Mucosa of rectum (tissue), 2 donors: ENCODE data around the gene GLUL.
"Not testable (repeated sequence)": the region's sequence is repeated elsewhere in the genome, so short reads cannot be mapped to it uniquely, and the experiment has no call there.

Experiments
- H3K27ac ChIP-seq, 2 donors: one replicate each; pipeline ENCODE4 v1.7.0; 2013; ENCODE audit warnings: inconsistent platforms in 2 of 2, low read depth in 2 of 2, low read length in 2 of 2
- H3K27me3 ChIP-seq, 2 donors: one replicate each; pipeline ENCODE4 v1.7.0; 2013; ENCODE audit warnings: low read length in 2 of 2; ENCODE audit not compliant: control insufficient read depth in 2 of 2, insufficient read depth in 2 of 2
- H3K36me3 ChIP-seq, 2 donors: one replicate each; pipeline ENCODE4 v1.7.0; 2013; ENCODE audit warnings: low read length in 2 of 2; ENCODE audit not compliant: control insufficient read depth in 2 of 2, insufficient read depth in 2 of 2
- H3K4me1 ChIP-seq, 2 donors: one replicate each; pipeline ENCODE4 v1.7.0; 2013; ENCODE audit warnings: low read length in 2 of 2, mild to moderate bottlenecking in 1 of 2; ENCODE audit not compliant: control insufficient read depth in 2 of 2, insufficient read depth in 2 of 2
- H3K4me3 ChIP-seq, 2 donors: one replicate each; pipeline ENCODE4 v1.7.0; 2013; ENCODE audit warnings: low read length in 2 of 2
- H3K9ac ChIP-seq, 2 donors: one replicate each; pipeline ENCODE4 v1.7.0; 2013; ENCODE audit warnings: low read length in 2 of 2, low read depth in 1 of 2, mild to moderate bottlenecking in 1 of 2
- H3K9me3 ChIP-seq, 2 donors: one replicate each; pipeline ENCODE4 v1.7.0; 2013; ENCODE audit warnings: low read length in 2 of 2; ENCODE audit not compliant: control insufficient read depth in 2 of 2
- donor health status: healthy.
- donor health status: Normal muscosa, but diverticular disease.

The GLUL gene

GRCh38 chr1:182348961-182349747 is 42.4 kb downstream of the GLUL start:
- H3K4me3 ChIP-seq: no peak overlapping the region
- H3K27ac ChIP-seq: no peak overlapping the region

GRCh38 chr1:182347019-182347418 is 44.6 kb downstream of the GLUL start:
- Histone ChIP-seq H3K9me3 (no peaks in the 10 kb centered on the region), H3K9ac (no peak overlapping the region), H3K27me3 (no peaks in the 10 kb centered on the region), H3K36me3 (no peaks in the 10 kb centered on the region), H3K27ac (no peak overlapping the region), H3K4me3 (no peak overlapping the region), H3K4me1 (no peaks in the 10 kb centered on the region)

More at GRCh38 chr1:182348961-182349747, 42.4 kb downstream of the GLUL start:
- Histone ChIP-seq H3K9ac (no peak overlapping the region), H3K9me3 (no peaks in the 10 kb centered on the region), H3K27me3 (no peaks in the 10 kb centered on the region), H3K4me1 (no peaks in the 10 kb centered on the region), H3K36me3 (no peaks in the 10 kb centered on the region)

DNA sequence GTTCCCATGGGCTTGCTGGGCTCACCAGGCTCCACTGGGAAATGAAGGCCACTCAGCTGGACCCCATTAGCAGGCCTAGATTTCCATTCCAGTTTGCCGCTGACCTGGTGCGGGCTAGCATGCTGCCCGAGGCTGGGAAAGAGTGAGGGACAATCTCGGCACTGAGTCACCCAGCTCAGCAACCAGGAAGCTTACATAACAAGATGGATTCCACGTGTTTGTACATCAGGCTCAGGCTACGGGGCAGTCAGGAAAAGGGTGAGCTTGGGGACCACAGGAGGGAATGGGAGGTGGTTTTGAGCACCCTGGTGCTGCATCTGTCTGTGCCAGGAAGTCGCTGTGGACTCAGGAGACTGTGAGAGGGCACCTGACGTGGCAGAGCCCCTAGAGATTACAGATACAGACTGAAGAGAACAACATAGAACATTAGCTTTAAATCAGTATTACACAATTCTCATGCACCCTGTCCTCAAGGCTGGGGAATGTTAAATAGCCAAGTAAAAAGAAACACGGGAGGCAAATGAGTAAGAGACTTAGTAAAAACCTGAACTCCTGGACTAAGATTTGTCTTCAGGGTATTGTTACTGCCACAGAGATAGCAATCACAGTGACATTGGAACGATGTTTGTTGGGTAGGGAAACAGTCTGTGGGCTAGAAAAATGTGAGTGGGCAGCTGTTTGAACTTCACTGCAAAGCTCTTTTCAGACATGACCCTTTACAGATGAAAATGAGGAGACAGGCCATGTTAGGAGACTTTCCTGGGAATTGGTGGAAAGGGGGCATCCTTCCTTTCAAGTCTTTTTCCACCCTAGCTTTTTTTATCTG is 51.1 kb downstream of the GLUL start:
- Histone ChIP-seq H3K36me3 (no peaks in the 10 kb centered on the region), H3K9ac (no peak overlapping the region), H3K27me3 (no peaks in the 10 kb centered on the region), H3K27ac (no peak overlapping the region), H3K4me1 (no peaks in the 10 kb centered on the region), H3K9me3 (no peaks in the 10 kb centered on the region), H3K4me3 (no peak overlapping the region)

GRCh38 chr1:182339684-182340083 is 51.9 kb downstream of the GLUL start:
- Histone ChIP-seq H3K36me3 (no peaks in the 10 kb centered on the region), H3K27ac (no peak overlapping the region), H3K9me3 (no peaks in the 10 kb centered on the region), H3K9ac (no peak overlapping the region), H3K4me3 (no peak overlapping the region), H3K27me3 (no peaks in the 10 kb centered on the region), H3K4me1 (no peaks in the 10 kb centered on the region)

DNA sequence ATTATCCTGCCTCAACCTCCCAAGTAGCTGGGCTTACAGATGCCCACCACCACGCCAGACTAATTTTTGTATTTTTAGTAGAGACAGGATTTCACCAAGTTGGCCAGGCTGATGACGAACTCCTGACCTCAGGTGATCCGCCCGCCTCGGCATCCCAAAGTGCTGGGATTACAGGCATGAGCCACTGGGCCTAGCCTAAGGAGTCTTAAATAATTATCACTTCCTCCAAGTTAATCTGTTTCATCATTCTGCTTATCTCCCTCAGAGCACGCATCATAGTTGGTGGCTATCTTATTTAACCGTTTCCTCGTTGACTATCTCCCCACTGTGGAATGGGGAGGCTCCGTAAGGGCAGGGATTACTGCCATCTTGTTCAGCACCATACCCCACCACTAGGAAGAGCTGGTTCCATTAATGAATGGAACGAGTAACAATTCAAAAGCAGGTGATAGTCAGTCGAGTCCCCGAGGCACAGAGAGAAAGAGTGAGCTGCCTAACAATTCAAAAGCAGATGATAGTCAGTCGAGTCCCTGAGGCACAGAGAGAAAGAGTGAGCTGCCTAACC is 52.7 kb downstream of the GLUL start:
- Histone ChIP-seq H3K27ac (no peak overlapping the region), H3K4me1 (no peaks in the 10 kb centered on the region), H3K9me3 (no peaks in the 10 kb centered on the region), H3K9ac (no peak overlapping the region), H3K4me3 (no peak overlapping the region), H3K36me3 (no peaks in the 10 kb centered on the region), H3K27me3 (no peaks in the 10 kb centered on the region)

- no peaks in the 10 kb centered on the region for H3K36me3 ChIP-seq
- H3K4me1 ChIP-seq: no peaks in the 10 kb centered on the region
- H3K9ac ChIP-seq: no peak overlapping the region
- H3K27me3 ChIP-seq: no peaks in the 10 kb centered on the region
- H3K9me3 ChIP-seq: no peaks in the 10 kb centered on the region
- H3K27ac ChIP-seq: peak overlapping the region in 1 of 2 donors; percentile 10
- H3K4me3 ChIP-seq: no peak overlapping the region
Measured at GRCh38 chr1:182337736-182338571, 53.6 kb downstream of the GLUL start.

GRCh38 chr1:182335771-182336566 is 55.6 kb downstream of the GLUL start:
- Histone ChIP-seq H3K4me1 (no peaks in the 10 kb centered on the region), H3K9me3 (no peaks in the 10 kb centered on the region), H3K36me3 (no peaks in the 10 kb centered on the region), H3K27ac (no peak overlapping the region), H3K27me3 (no peaks in the 10 kb centered on the region), H3K4me3 (no peak overlapping the region), H3K9ac (no peak overlapping the region)

DNA sequence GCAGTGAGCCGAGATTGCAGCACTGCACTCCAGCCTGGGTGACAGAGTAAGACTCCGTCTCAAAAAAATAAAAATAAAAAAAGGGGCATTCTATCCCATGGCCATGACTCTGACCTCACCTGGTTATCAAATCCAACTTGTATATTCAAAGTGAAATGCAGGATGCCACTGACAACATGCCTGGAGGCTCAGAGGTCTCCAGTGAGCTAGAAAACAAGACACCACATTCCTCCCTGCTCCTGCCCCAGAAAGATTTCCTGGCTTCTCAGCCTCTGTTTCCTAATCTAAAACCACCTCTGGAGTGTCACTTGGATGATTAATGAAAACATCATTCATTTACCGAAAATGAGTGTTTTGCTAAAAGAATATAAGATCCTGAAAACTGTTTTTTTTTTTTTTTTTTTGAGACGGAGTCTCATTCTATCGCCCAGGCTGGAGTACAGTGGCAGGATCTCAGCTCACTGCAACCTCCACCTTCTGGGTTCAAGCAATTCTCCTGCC is 58.5 kb downstream of the GLUL start:
- not testable (repeated sequence) for H3K9ac ChIP-seq, H3K4me3 ChIP-seq, H3K27me3 ChIP-seq, H3K36me3 ChIP-seq, H3K4me1 ChIP-seq, H3K27ac ChIP-seq, H3K9me3 ChIP-seq
